Central memory CD4-positive, alpha-beta T cell (primary cell): ENCODE results near the gene SEZ6.
A peak's percentile ranks its signal among the peaks of the same experiment; 100 is the strongest.

Experiments used
- DNase-seq: peaks from one replicate; pipeline ENCODE4 v3.0.0; 2022

SEZ6 gene

DNA sequence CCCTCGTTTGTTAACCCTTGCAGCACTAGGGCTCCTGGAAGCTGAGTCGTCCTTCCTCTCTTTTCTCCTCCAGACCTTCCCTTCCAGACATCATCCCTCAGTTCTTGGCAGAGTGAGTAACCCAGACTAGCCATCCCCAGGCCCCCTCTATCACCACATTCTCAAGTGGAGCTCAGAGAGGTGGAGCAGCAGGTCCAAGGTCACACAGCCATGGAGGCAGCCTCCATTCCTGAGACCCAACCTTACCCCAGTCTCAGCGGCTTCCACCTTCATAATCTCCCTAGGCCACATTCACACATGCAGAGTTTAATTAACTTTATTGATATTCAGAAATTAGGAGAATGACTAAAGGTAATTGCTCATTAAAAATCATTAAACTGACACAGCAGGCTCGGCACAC is 3.0 kb downstream of the SEZ6 start:
- DNase-seq = no peak

- no peak for DNase-seq
These were observed 4.9 kb downstream of the SEZ6 start for GRCh38 chr17:29000973-29001372.

GRCh38 chr17:28999206-28999605 is 6.6 kb downstream of the SEZ6 start:
- no peak for DNase-seq

- DNase-seq = no peak
These were observed 8.0 kb downstream of the SEZ6 start for GRCh38 chr17:28997806-28998205.

- no peak for DNase-seq
These were observed 9.2 kb downstream of the SEZ6 start for GRCh38 chr17:28996554-28997096.

- DNase-seq = no peak
These were observed 12.0 kb downstream of the SEZ6 start for GRCh38 chr17:28993645-28994426.

- no peak for DNase-seq
These were observed 12.9 kb downstream of the SEZ6 start for GRCh38 chr17:28992625-28993600.

DNA sequence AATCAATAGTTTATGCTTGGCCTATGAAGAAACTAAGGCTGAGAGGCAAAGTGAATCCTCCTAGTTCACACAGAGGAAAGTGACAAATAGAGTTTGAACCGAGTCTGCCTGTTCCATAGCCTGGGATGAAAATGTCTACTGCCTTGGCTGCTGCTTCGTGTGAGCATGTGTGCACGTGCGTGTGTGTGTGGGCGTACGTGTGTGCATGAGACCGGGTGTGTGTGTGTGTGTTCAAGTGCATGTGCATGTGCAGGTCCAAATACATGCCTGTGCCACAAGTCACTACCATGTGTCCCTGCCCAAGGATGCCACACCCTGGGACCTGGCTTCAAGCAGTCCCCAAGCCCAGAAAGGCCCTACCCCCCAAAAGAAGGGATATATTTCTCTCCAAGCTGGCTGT is 13.6 kb downstream of the SEZ6 start:
- DNase-seq = no peak

GRCh38 chr17:28991779-28992178 is 14.1 kb downstream of the SEZ6 start:
- DNase-seq = no peak

DNA sequence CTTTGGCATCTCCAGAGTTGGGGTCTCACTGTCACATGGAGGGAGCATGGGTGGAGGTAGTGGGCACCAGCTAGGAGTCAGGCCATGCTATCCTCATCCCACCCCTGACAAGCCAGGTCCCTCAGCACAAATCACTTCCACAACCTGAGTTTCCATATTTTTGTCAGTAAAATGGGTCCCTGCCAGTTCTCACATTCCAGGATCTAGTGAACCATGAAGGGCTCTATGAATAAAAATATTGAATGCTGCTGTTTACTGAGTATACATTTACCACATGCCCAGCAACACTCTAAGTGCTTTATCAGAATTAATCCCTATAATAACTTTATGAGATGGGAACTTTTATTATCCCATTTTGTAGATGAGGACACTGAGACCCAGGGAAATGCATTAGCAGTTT is 16.8 kb downstream of the SEZ6 start:
- no peak for DNase-seq

DNA sequence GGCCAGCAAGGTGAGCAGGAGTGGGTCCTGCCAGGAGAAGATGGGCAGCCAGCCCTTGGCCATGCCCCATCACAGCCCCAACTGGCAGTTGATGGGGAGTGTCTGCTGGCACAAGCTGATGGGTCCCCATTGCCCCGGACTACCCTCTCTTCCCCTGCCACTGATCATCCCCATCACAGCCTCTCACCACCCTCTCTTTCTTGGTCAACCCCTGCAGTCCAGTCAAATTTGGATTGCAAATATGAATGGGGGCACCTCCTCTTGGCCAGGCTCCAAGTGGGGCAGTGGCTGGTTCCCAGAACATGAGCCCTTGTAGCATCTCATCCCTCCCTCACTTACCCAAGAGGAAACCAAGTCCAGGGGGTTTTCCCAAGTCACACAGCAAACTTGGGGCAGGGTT is 17.4 kb downstream of the SEZ6 start:
- no peak for DNase-seq

DNA sequence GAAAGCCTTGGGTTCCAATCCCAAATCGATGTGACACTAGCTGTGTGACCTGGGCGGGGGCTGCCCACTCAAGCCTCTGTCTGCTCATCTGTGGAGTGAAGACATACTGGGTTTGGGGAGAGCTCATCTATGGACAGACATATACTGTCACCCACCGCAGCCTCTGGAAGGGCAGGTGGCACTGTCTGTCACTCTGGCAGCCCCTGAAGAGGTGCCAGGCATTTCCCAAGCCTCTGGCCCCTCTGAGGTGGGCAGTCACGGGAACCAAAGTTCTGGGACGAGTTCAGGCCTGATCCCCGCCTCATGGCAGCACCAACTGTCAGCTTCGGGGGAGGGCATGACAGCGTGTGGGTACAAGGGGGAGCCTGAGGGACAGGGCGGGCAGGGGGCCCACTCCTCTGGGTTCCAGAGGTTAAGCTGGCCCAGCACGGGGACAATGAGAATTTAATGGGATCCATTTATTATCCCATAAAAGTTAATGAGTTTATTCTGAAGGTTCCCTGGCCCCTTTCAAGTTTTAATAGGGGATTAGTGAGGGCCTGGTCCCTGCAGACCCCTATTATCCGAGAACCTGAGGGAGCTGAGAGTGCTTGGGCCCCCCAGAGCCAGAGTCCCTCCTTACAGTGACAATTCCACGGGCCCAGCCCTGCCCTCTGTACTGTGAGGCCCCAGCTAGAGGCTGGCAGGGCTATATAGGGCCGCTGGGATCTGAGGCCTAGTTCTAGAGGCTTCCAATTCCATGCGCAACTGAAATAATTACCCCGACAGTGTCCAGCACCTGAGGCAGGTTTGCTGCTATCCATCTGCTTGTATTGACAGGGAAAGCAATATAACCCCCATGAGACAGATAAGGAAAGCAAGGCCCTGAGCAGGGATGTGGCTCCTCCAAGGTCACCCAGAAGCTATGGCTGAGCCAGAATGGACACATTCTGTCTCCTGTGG is 18.8 kb downstream of the SEZ6 start:
- no peak for DNase-seq

DNA sequence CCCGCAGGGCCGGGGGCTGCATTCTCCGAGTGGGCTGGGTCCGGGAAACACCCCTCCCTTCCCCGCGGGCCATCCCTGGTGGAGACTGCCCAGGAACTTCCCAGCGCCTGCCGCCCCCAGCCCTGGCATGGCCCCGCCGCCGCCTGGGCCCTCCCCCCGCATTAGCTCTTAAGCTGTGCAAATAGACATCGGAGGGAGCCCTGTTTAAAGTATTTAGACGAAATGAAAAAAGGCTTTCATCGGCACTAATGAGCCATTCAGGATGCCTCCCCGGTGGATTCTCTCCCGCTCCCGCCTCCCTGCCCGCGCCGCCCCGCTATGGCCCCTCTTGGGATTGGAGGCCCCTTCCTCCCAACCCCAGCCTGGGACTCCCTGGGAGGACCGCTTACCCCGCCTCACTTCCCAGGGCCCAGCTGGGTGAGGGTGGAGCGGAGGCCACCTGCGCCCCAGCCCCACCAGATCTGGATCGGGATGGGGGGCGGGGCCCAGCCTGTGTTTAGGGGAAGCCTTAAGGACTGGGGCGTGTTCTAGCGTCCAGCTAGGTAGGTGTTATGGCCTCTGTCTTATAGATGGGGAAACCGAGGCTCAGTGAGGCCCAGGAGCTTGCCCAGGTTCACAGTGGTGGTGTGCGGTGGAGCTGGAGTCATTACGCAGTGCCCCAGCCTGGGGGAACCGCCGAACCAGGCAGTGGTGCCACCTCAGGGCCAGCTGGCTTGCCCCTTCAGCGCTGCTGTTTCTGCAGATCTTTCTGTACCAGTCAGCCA is 19.7 kb downstream of the SEZ6 start:
- DNase-seq = no peak

DNA sequence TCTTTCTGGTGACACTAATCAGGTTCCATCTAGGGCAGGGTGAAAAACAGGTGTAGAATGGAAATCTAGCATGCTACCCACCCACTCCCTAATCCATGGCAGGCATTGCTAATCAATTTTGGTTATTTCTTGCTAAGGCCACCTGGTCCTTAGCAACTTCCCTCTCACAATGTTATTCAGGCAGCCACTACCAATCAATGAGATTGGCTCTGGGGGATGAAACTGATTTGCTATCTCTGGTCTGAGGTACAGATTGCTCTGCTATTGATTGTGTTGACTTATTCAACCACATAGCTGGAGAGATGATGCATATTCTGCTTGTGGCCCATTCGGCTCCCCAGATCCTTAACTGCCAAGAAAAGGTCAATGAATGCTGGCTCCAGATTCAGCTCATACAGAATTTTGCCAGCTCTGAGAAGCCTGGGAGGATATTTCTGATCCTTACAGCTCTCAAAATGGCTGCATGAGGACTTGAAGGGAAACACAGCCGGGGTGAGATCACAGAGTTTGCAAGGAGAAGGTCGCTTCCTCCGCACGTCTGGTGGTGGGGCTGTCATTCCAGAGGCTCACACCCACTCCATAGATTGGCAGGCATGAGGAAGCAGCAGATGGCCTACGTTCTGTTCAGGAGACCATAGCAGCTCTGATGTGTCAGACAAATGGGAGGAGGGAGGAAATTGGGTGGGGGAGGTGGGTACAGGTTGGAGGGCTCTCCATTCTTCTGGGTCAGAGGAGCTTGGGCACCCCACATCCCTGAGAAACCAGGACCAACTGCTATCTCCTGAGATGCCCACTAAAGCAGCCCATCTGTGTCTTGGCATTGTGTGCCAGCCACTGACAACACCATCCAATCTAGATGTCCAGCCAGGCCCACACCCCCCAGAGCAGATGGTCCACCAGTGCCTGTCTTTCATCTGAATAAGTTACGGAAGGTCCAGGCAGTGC is 22.3 kb downstream of the SEZ6 start:
- DNase-seq = no peak

DNA sequence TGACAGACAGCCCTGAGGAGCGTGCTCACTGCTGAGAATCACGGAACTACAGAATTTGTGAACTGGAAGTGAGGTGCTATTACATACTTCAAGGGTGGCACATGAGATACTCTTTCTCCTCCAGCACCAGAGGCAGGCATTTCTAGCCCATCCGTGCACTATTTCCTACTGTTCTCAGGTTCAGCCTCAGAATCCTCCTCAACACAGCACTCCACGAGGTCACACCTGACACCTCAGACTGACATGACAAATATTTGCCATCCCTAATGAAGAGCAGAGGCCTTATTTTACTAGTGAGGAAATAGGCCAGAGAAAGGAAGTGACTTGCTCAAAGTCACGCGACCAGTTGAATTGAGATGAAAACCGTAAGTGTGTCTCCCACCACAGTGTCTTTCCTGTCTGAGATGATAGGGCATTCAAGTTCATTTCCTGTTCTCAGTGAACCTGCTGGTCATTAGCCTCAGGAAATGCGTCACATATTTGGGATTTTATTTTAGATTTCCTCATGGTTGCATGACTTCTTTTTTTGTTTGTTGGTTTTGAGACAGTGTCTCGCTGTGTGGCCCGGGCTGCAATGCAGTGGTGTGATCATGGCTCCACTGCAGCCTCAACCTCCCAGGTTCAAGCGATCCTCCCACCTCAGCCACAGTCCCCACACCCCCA is 23.6 kb downstream of the SEZ6 start:
- DNase-seq = peak; percentile 83

GRCh38 chr17:28978356-28978964 is 27.4 kb downstream of the SEZ6 start:
- no peak for DNase-seq

GRCh38 chr17:28977659-28978355 is 28.0 kb downstream of the SEZ6 start:
- no peak for DNase-seq

GRCh38 chr17:28975646-28976045 is 30.2 kb downstream of the SEZ6 start:
- no peak for DNase-seq

DNA sequence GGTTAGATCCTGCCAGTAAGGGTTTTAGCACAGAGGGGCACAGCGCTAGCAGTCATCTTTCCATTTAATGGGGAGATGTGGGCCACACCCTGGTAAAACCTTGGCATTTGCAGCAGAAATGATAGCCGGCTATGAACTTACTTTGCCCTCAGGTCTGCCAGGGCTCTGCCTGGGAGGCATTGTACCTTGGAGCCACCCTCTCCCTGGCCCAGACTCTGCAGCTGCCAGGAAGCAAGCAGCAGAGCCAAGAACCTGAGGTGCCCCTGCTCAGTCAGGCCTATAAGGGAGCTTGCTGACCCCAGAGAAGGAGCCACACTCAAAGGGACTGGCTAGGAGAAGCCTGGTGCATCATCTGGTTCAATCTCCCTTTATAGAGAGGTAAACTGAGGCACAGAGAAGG is 30.8 kb downstream of the SEZ6 start:
- no peak for DNase-seq
